GM18508 (cell line): ENCODE results near the gene KCNK5.

Source experiments
- ATAC-seq: cut with Tn5 transposase; IDR thresholded peaks from one replicate; pipeline ENCODE4 v1.9.1; 2021; ENCODE audit warnings: moderate number of reproducible peaks; ENCODE audit not compliant: insufficient read depth, unreplicated experiment

KCNK5 gene

GRCh38 chr6:39200498-39201020 lies 28.7 kb downstream of the KCNK5 start:
- ATAC-seq, result no peak

DNA sequence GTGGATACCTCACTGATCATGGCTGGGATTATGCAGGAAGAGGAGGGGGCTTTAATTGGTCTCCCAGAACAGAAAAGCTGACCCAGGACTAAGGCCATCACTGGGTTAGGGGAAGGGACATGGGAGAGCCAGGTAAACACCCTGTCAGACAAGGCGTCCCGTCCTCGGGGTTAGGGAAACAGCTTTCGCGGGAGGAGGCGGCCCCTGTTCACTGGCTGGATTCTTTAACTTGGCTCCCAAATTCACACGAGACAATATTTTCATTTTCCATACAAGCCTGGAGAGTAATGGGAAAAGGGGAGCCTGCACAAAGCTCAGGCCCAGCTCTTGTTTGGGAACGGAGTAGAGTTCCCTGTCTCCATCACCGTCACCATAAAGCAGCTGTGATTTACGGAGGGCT lies 29.3 kb downstream of the KCNK5 start:
- ATAC-seq, result no peak

GRCh38 chr6:39199231-39199940 lies 29.9 kb downstream of the KCNK5 start:
- no peak for ATAC-seq

DNA sequence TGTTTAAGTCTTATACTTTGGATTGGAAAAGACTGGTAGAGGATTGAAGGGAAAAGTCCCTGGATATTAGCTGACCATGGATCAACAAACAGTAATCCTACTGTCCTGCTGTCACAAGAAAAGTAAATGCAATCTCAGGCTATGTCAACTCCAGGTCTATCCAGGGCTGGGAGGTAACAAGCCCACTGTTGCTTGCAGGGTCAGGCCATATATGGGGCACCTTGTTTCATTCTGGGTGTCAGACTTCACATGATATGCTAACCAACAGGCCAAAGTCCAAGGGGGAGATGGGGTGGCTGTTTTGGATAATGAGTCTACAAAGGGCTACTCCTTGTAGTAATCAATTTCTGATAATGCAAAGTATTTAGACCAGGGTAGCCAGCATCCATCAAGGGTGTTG lies 30.7 kb downstream of the KCNK5 start:
- no peak for ATAC-seq

DNA sequence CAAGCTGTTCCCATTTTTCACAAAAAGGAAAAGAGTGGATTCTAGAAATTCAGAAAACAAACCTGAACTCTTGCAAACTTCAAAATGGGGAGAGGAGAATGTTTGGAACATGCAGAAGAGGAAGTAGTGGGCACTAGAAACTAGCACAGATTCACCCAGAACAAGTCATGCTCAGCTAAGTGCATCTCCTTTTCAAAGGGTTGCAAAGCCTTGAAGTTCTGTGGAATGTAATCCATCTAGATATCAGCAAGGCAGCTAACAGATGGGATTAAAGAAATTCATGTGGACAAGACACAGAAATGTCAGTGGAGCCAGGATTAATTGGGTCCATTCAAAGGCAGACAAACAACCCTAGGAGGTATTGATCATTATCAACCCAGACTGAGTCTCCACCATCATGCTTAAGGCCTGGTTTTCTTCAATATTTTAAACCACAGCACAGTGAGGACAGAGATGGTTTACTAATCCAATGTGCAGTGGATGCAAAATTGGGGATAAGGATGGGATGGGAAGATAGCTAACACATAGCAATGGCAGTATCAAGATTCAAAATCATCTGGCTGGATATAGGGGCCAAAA lies 31.3 kb downstream of the KCNK5 start:
- no peak for ATAC-seq

GRCh38 chr6:39197521-39197920 lies 31.8 kb downstream of the KCNK5 start:
- no peak for ATAC-seq

- no peak for ATAC-seq
Observed at GRCh38 chr6:39196673-39197091, 32.6 kb downstream of the KCNK5 start.

DNA sequence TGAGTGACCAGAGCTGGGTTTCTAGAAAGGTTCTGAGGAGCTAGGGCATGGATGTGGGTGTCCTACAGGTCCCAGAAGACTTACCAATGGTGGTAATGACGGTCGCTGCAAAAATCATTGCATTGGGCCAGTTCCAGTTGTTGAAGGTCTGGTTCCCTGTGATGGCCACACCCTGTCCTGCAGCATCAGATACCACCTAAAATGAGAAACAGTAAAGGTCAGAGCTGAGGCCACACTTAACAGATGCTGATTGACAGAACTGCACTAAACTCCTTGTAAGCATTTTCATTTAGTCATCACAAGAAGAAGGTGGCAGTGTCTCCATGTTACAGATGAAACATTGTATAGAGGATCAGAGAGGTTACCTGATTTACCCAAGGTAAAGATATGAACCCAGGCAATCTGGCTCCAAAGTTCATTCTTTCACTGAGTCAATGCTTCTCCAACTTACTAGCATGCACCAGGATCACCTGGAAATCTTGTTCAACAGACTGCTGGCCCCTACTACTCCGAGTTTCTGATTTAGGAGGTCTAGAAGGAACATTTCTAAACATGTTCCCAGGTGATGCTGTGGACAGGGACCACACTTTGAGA lies 33.4 kb downstream of the KCNK5 start:
- ATAC-seq, result no peak

DNA sequence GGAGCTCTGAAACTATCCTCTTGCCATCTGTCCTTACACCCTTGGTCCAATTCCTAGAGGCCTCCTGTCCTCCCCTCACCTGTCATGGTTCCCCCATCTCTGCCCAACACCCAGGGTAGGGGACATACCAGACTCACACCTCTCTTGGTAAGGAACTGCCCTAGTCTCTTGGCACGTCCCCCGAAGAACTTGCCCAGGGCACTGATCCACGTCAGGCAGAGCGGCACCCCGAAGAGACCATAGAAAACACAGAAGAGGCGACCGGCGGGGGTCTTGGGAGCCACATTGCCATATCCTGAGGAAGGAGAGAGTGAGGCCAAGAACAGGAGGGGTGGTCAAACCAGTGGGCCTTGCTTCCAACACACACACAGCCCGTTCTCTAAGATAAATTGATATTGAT lies 34.8 kb downstream of the KCNK5 start:
- no peak for ATAC-seq

GRCh38 chr6:39193201-39193791 lies 36.0 kb downstream of the KCNK5 start:
- ATAC-seq, result no peak

- no peak for ATAC-seq
Observed at GRCh38 chr6:39192736-39193135, 36.5 kb downstream of the KCNK5 start.

GRCh38 chr6:39191236-39191930 lies 37.9 kb downstream of the KCNK5 start:
- ATAC-seq, result no peak

DNA sequence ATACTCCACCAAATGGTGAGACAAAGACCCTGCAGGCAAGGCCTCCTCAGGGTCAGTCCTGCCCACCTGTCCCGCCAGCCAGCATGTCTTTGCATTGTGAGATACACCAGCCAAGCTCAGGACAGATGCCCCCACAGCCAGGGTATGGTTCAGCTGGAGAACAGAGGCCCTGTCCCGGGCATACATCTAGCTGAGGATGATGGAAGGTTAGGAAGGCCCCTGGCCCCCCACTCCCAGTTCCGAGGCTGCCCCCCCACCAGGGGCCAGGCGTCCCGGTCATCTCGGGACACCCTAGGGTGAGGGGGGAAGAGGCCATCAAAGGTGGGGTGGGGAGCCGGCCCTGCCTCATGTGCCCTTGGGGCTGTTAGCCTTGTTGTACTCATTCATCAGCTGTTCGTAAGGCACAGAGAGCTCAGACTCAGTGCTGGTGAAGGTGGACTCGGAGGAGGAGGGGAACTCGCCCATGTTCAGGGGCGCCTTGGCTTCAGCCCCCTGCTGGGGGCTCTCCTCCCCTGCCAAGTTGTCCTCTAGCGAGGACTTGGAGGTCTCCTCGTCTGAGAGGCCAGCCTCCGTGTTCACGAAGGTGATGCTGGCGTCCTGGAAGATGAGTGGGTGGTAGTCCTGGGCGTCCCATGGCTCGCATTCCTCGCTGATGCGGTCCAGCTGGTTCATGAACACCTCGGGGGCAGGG lies 38.6 kb downstream of the KCNK5 start:
- no peak for ATAC-seq

DNA sequence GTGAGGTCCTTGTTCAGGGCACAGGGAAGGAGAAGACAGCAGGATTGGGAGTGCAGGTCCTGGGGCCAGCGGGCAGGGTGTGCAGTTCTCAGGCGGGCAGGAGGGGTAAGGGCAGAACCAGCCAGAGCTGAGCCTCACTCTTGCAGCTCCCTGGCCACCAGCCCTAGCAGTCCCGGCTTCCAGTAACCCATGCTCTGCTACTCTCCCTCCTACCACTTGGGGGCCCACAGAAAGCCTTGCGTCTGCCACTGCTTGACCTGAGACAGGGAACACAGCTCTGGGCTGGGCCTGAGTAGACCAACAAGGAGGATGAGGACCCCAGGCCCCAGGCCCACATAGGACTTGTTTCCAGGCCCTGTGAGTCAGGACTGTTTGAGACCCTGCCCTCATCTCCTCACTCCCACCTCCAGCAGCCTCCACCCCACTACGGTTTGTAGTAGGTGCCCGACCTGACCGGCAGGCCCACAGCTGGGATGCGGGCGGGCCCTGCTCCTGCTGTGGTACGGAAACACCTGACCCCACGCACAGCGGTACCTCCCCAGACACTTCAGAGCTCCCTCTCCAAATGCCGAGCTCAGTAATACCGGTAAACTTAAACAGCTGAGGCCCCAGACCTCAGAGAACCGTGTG lies 39.2 kb downstream of the KCNK5 start:
- ATAC-seq, result no peak

- ATAC-seq, result no peak
Observed at GRCh38 chr6:39189131-39189530, 40.1 kb downstream of the KCNK5 start.

- no peak for ATAC-seq
Observed at GRCh38 chr6:39188571-39188970, 40.7 kb downstream of the KCNK5 start.

DNA sequence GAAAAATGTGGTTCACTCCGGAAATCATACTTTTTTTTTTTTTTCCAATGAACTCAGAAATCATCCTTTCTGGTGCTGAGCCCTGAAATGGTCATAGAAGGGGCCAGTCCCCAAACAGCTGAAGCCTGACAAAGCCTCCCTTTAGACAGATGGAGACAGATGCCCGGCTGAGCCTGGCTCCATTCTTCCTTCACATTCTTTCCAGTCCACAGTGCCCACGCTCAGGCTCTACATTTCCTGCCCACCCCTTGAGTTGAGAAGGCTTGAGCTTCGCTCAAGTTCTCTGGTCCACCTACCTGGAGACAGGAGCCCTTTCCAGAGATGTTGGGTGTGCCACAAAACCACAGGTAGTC lies 41.2 kb downstream of the KCNK5 start:
- no peak for ATAC-seq

GRCh38 chr6:39184906-39185580 lies 44.2 kb downstream of the KCNK5 start:
- no peak for ATAC-seq

GRCh38 chr6:39182604-39183003 lies 46.7 kb downstream of the KCNK5 start:
- ATAC-seq, result no peak
